HPDE6-E6E7 (cell line): Measurements from ENCODE around the gene SLC15A5.

Source experiments
- DNase-seq: peaks from one replicate; pipeline ENCODE4 v3.0.0; 2011; ENCODE audit warnings: missing footprints; ENCODE audit errors: extremely low spot score

Gene SLC15A5

DNA sequence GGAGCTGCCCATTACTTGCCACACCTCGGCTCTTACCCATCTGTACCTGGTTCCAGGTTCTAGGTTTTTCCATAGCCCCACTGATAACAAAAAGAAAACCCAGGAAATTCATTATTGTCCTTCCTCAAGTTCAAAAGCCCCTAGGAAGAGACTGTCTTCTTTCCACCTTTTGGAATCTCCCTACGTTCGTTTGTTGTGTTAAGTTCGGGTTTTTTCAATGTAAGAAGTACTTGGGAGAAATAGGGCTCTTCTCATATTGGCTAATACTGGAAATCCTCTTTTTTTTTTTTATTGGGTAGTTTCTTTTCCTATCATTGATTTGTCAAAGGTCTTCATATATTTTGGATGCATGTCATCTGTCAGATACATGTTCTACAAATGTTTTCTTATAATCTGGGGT, 17.3 kb downstream of the SLC15A5 start:
- no peak for DNase-seq

DNA sequence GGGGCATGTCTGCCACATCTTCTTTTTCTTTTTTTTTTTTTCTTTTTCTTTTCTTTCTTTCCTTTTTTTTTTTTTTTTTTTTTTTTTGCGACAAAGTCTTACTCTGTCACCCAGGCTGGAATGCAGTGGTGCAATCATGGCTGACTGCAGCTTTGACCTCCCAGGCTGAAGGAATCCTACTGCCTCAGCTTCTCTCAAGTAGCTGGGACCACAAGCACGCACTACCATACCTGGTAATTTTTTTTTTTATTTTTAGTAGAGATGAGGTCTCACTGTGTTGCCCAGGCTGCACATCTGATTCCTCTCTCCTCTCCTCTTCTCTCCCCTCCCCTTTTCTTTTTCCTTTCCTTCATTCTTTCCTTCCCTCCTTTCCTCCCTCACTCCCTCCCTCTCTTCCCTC, 18.5 kb downstream of the SLC15A5 start:
- no peak for DNase-seq

- DNase-seq = peak; percentile 12
Measured at GRCh38 chr12:16246264-16246663, 31.2 kb downstream of the SLC15A5 start.

GRCh38 chr12:16245209-16245608, 32.3 kb downstream of the SLC15A5 start:
- no peak for DNase-seq

DNA sequence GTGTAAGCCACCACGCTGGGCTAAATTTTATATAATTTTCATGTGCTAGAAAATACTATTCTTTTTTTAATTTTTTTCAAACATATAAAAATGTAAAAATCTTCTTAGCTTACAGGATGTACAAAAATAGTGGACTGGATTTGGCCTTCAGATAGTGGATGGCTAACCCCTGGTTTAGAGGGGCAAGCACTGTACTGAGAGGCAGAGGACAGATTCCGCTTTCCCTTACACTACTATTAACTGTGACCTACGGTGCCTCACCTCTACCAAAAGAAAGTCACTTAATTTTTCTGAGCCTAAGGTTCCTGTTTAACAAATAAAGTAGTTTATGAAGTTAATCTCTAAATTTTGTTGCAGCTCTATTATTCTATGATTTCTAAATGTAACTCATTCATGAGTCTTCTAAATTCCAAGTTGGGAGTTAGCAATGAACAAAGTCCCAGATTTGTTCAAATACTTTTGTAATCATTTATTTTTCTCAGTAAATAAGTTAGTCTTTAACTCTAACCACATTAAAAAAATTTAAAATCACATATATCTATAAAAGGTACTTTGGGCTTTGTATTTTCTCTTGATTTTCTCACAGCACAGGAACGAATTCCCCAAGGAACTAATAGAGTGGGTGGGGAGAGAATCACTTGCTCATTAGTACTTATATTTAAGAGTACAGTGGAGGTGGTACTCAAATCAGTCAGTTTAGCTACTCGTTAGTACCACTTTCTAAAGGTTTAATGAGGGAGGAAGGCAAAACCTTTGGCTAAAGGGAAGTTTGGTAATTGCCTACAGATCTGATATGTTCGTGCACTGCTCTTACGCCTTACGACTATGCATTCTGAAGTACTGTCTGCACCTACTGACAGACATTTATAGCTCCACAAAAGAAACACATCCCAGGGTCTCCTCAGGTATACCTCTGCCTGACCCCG, 33.7 kb downstream of the SLC15A5 start:
- no peak for DNase-seq

DNA sequence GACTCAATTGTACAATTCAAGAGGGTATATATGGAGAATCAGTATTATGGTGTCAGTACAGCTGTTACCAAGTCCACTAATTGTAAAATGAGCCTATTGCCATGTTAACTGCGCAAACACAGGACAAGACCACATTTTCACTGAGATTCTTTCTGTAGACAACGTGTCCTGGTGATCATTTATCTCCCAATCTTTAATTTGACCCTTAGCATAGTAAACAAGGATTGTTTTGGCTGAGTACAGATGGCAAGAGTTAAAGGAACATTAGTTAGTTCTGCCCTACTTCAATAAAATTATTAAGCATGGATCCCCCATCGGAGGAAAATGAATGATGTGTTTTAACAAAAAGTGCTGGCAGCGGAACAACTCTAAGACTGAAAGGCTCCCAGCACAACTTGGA, 36.1 kb downstream of the SLC15A5 start:
- DNase-seq = no peak

DNA sequence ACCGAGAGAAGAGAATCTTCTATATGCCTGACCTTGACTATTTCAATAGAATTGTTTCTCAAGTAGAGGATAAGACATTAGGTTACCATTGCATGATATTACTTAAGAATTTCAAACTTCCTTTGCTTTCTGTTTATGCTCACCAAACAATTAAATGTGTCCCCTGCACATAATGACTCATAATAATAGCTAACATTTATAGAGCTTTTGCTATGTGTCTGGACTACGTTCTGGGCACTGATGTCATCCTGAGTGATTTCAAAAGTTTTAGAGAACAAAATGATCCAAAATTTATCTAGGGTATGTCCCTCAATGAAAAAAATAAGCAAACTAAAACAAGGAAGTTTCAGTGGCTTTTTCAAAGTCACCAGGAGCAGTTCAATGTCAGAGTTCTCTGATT, 38.8 kb downstream of the SLC15A5 start:
- DNase-seq = no peak

- no peak for DNase-seq
Measured at GRCh38 chr12:16229676-16230075, 47.8 kb downstream of the SLC15A5 start.

DNA sequence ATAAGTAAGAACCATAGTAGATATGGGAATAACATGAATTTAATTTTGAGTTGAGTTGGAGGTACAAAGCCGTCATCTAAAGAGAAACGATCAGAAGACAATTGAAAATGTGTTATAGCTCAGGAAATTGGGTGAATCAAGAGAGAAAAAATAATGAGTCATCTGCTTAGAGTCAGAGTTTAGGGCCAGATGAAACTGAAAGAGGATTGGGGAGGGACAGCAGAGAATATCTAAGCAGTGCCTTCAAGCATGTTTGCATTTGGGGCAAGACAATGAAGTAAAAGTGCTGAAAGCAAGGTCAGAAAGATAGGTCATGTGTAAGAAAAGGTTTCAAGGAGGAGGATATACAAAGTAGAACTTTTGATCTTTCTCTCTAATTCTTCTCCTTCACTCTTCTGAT, 49.4 kb downstream of the SLC15A5 start:
- no peak for DNase-seq

DNA sequence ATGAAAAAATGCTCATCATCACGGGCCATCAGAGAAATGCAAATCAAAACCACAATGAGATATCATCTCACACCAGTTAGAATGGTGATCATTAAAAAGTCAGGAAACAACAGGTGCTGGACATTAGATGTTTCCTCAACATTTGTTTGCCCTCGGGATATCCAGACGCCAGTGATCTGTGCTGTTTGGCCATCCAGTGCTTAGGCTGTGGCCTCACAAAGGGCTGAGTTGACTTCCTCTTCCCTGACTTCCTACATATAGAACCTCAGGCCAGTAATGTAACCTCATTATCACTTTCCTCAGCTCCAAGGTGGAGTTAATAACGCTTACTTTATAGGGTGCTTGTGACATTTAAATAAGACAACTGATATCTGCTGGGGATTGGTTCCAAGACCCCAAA, 51.8 kb downstream of the SLC15A5 start:
- DNase-seq = no peak

DNA sequence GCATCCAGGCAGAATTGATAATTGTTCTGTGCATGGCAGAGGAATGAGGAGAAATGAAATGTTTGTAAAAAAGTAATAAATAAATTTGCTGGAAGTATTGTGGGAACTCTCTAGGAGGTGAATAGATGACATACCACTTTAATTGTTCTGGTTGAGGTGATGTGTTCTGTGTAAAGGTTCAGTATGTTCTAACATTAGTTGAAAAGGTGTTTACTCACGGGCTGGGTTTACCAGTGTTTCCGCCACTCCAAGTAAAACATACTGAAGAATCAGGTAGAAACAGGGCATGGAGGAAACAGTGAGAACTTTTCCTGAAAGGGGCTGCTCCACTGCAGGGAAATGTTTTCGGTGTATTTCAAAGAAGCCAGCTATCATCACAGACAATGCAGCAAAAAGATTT, 53.3 kb downstream of the SLC15A5 start:
- no peak for DNase-seq

DNA sequence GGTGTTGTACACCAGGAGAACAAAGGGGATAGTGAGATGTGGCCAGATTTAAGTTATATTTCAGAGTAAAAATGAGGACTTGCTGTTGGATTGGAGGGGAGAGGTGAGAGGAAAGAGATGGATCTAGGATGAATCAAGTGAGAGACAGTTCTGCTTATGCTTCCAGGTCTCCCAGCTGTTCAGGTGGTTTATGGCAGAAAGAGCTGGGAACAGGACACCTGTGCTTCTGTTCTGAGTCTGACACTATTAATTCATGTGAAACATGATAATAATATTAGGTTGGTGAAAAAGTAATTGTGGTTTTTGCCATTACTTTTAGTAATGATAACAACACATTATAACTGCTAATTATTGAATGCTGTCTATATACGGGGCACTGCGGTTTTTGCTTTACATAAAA, 55.7 kb downstream of the SLC15A5 start:
- DNase-seq = no peak

DNA sequence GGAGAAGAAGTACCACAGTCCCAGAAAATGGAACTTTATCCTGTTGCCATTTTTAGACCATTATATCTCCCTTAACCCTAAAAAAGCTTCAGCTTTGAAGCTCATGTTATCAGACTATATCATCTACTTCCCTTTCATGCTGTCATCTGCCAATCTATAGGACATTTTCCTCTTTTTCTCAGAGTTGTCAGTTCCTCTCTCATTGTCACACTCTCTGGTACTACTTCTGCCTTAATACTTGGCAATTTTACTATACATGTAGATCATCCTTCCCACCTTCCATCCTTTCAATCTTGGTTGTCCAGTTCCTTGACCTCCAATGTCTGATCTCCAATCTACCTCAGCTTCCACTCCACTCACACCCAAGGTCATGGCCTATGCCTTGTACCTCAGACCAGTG, 57.4 kb downstream of the SLC15A5 start:
- no peak for DNase-seq

- DNase-seq = no peak
Measured at GRCh38 chr12:16218934-16219751, 58.3 kb downstream of the SLC15A5 start.

- no peak for DNase-seq
Measured at GRCh38 chr12:16218234-16218633, 59.3 kb downstream of the SLC15A5 start.

DNA sequence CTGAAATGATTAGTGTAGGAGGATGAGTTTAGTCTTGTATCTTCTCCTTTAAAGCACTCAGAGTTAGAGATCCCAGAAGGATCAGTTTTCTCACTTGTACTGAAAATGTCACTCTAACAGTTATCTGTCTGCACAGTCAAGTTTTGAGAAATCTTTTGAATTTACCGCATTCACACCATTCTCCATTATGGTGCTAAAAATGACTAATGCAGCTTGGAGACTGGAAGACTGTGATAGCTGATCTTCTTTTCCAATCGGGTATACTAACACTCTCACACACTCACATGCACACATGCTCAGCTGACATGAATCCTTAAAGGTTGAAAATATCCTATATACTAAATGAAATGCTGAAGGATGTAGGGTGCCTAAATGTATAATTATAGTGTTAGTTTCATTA, 65.8 kb downstream of the SLC15A5 start:
- DNase-seq = no peak

GRCh38 chr12:16198884-16199283, 78.6 kb downstream of the SLC15A5 start:
- DNase-seq = no peak

DNA sequence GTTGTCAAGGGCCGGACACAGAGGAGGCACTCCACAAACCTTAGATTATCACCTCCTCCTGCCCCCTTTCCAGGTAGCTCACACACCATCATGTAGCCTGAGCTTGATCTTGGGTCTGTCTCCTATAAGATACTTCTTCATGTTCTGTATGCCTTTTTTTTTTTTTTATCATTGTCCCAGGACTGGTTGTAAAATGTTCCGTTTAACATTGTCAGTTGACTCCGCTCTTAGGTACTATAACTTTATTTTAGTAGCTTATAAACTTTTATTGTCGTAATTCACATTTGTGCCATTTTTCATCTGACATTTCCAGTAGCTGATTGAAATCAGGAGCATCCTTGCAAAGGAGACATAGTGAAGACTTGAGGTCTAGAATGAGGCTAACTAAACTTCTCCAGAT, 79.9 kb downstream of the SLC15A5 start:
- no peak for DNase-seq

- DNase-seq = peak; percentile 3
Measured at GRCh38 chr12:16189849-16190248, 87.6 kb downstream of the SLC15A5 start.

DNA sequence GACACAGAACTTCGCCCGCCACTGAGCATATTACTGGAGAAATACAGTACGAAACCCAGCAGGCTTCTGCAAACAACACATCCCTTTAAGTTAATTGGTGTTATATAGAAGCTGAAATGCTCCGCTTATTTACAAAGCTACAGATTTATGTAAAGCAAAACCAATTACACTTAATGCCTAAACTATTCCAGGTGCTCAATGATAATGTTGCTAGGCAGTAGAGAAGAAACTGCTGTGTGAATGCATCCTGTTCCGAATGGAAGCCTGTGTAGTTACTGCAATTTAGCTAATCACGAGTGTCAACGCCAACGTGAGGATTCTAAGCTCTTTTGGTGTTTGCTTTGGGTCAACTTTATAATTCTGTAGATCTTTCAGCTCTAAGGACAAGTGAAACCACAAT, 89.8 kb downstream of the SLC15A5 start:
- DNase-seq = no peak

GRCh38 chr12:16184681-16185080, 92.8 kb downstream of the SLC15A5 start:
- DNase-seq = no peak

DNA sequence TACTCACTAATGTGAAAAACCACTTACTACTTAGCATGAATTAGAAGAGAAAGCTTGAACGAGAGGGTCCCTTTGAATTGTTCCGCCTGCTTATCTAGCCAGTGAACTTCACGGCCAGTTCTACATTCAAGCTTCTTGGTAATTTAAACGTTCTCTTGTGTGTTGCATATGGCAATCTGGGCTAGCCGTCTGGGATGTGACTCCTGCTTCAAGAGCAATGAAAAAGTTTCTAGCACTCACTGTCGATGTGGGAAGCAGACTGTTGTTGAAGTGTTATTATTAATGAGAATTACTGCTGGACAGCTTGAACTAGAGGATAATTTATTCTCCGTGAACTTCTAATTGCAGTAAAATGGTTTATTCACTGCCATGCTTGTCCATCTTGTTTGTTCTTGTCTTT, 93.9 kb downstream of the SLC15A5 start:
- no peak for DNase-seq

DNA sequence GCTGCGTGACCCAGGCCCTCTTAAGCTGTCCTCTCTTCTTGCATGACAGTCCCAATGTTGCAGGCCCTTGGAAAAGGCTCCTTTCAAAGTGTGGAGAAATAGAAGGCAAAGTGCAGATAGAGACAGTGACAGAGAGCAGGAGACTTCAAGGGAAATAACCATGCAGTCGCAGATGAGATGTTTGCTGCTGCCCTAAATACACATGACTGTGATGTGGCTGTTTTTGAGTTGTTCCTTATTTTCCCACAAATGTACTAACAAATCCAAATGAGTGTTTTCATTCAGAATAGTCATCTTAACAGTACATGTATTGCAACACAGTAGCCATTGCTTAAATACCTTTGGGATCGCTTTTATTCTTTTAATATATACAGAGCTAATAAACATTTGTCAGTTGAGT, 101.6 kb downstream of the SLC15A5 start:
- DNase-seq = no peak
